ENCODE data around the gene CARD11.

Gene CARD11

DNA sequence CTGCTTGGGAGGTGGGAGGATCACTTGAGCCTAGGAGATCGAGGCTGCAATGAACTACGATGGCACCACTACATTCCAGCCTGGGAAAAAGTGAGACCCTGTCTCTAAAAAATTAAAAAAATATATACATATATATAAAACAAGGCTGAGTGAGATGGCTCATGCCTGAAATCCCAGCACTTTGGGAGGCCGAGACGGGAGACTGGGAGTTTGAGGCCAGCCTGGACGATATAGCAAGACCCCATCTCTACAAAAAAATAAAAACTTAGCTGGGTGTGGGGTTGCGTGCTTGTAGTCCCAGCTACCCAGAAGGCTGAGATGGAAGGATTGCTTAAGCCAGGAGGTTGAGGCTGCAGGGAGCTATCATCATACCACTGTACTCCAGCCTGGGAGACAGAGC, 87.6 kb downstream of the CARD11 start:
- DNase-seq: no peak
- in situ Hi-C loops (cut with HindIII; ENCODE audit: low pct_ligation_motif_present, low pct_unique_long_range_greater_than_20kb, low sequenced_read_pairs): no loop called here

DNA sequence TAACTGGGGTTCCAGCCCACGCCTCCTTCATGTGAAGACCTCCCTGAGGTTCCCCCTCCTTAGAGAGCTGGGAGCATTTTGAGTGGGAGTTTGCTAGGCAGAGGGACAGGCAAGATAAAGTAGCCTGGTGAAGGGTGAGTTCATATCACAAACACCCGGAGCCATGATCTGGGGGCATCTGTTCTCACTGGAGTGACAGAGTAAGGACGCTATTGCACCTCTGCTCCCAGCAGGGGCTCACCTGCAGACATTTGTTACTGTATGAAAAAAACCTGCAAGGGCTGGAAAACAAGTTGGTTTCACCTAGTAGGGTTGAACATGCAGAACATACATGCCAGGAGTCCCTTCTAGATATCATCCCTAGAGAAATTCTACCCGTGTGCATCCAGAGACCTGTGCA, 88.4 kb downstream of the CARD11 start:
- DNase-seq: no peak
- in situ Hi-C loops (cut with HindIII; ENCODE audit: low pct_ligation_motif_present, low pct_unique_long_range_greater_than_20kb, low sequenced_read_pairs): no loop called here

DNA sequence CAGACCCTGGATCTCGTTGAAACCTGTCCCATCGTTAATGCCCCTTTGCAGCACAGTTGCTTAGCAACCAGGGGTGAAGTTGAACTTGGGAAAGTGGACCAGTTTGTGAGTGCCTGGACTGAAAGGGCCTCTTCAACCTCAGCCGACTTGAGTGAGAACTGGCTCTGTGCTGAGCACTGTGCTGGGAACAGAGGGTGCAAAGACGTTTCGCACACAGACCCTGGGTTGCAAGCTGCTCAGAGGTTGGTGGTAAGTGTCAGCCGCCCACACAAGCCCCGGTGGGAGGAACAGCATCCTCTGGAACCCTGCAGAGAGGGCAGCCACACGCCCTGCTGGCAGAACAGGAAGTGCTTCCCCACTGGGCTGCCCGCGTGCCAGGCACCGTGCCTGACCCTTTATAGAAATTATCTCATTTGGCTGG, 89.2 kb downstream of the CARD11 start:
- no peak for DNase-seq
- in situ Hi-C loops (cut with HindIII; ENCODE audit: low pct_ligation_motif_present, low pct_unique_long_range_greater_than_20kb, low sequenced_read_pairs): no loop called here

DNA sequence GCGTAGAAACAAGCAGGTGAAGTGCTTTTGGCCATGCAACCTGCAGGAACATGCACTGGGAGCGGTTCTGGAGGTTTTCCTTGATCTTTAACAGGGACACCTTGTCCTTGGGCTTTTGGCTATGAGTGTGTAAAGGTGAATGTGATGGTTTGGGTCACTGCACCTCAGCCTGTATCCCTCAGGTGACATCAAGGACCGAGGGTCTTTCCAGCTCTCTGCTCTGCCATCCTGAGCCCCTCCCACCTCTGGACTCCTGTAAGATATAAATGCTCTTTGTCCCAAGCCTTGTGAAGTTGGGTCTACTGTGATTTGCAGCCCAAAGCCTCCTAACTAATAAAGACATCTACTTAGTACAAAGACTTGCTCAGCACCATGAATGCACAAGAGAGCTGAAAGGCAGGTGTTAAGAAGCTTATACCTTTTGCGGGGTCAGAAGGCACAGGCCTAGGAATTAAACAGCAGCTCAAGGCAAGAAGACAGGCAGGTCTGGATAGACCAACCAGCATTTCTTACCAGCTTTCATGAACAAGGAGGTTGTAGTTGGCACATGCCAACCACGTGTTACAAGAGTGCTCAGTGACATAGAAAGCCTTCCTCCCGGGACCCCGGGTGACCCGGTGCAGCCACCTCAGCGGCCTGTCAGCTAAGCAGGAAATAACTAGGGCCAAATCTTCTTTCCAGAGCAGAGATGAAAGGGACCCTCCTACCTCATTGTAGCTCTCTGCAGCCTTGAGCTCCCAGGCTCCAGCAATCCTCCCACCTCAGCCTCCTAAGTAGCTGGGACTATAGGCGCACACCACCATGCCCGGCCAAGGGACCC, 89.9 kb downstream of the CARD11 start:
- no peak for DNase-seq
- in situ Hi-C loops (cut with HindIII; ENCODE audit: low pct_ligation_motif_present, low pct_unique_long_range_greater_than_20kb, low sequenced_read_pairs): no loop called here

DNA sequence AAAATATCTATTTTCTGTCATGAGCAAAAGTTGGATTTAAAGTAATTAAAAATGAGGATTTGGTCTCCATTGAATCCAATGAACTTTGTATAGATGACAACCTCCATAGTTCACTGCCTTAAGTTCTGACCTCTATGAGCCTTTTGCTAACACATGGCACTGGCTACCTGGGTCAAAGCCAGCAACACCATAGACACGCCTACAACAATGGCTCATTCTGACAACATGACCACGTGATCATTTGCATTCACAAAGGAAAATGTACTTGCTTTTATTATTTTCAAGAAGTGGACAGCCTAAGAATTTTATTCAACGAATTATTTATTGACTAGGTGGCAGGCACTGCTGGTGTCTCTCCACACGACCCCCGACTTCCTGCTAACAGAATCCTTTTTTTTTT, 90.6 kb downstream of the CARD11 start:
- no peak for DNase-seq
- in situ Hi-C loops (cut with HindIII; ENCODE audit: low pct_ligation_motif_present, low pct_unique_long_range_greater_than_20kb, low sequenced_read_pairs): no loop called here

DNA sequence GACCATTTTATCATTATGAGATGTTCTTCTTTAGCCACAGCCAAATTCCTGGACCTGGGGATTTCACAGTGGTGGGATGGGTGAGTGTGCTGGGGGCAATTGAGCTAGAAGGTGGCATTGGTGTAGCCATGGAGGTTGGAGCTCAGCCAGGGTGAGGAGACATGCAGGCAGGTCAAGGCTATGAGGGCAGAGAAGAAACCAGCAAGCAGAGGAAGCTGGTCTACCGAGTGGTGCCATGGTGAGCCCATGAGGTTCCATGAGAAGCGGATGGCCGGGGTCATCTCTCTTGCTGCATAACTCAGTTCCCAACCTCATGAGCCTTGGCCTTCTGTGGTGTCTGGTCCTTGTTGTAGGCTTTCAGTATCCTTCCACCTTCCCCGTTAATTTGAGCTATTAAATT, 91.4 kb downstream of the CARD11 start:
- in situ Hi-C loops (cut with HindIII; ENCODE audit: low pct_ligation_motif_present, low pct_unique_long_range_greater_than_20kb, low sequenced_read_pairs): no loop called here

DNA sequence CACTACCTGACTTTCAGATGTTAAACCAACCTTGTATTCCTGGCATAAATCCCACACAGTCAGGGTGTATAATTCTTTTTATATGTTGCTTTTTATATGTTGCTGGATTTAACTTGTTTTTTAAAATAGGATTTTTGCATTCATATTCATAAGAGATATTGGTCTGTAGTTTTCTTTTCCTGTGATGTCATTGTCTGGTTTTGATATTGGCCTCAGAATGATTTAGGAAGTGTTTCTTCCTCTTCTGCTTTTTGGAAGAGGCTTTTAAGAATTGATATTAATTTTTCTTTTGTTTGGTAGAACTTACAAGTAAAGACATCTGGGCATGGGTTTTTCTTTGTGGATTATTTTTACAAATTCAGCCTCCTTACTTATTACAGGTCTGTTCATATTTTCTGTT, 93.1 kb downstream of the CARD11 start:
- DNase-seq: no peak
- in situ Hi-C loops (cut with HindIII; ENCODE audit: low pct_ligation_motif_present, low pct_unique_long_range_greater_than_20kb, low sequenced_read_pairs): no loop called here

More for the DNA sequence above, 91.4 kb downstream of the CARD11 start:
- DNase-seq: no peak

DNA sequence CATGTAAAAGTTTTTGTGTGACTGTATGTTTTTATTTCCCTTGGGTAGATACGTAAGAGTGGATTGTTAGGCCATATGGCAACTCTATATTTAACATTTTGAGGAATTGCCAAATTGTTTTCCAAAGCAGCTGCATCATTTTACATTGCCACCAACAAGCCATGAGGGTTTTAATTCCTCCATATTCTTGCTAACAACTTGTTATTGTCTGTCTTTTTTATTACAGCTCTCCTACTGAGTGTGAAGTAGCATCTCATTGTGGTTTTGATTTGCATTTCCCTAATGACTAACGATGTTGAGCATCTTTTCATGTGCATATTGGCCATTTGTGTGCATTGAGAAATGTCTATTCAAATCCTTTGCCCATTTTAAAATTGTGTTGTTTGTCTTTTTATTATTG, 94.9 kb downstream of the CARD11 start:
- no peak for DNase-seq
- in situ Hi-C loops (cut with HindIII; ENCODE audit: low pct_ligation_motif_present, low pct_unique_long_range_greater_than_20kb, low sequenced_read_pairs): no loop called here

DNA sequence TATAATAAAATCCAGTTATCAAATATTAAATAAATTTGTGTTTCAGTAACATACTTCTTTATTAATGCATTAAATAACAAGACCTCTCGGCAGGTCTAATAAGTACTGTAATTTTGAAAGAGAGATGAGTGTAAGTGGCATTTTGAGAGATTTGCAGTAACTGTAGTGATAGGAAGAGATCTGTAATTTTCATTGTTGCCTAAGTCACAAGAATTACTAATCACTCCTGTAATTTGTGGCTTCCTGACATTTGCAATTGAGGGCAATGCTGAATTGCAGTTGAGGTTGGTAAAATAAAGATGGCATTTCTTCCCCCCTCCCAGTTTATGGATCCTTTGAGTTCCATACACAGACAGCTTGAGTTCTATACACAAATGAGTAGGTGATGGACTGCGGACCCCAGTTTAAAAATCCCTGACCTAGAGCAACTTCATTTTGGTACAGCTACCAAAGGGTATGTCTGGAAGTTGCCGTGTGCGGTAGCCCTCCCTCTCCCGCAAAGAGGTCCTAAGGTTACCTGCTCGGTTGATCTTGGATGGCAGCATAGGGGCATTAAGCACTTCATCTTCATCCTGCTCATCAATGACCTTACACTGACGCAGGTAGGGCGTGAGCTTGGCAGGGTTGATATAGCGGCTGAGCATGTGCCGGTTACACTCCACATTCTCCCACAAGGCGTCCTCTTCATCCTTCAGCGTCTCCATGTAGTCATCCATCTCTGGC, 96.4 kb downstream of the CARD11 start:
- in situ Hi-C loops (cut with HindIII; ENCODE audit: low pct_ligation_motif_present, low pct_unique_long_range_greater_than_20kb, low sequenced_read_pairs): no loop called here
- no peak for DNase-seq

DNA sequence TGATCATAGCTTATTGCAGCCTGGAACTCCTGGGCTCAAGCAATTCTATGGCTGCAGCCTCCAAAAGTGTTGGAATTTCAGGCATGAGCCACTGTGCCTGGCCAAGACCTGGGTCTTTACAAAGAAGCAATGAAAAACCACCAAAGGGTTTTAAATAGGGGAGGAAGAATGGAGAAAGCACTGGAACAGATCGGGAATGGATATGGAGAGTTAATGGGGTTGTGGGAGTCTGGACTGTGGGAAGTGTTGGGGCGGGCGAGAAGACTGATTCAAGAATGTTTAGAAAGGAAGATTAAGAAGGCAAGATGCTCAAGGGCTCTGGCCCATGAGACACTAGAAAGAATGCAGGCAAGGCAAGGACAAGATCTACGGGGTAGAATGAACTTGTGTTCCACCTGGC, 98.5 kb downstream of the CARD11 start:
- DNase-seq: no peak
- in situ Hi-C loops (cut with HindIII; ENCODE audit: low pct_ligation_motif_present, low pct_unique_long_range_greater_than_20kb, low sequenced_read_pairs): no loop called here

DNA sequence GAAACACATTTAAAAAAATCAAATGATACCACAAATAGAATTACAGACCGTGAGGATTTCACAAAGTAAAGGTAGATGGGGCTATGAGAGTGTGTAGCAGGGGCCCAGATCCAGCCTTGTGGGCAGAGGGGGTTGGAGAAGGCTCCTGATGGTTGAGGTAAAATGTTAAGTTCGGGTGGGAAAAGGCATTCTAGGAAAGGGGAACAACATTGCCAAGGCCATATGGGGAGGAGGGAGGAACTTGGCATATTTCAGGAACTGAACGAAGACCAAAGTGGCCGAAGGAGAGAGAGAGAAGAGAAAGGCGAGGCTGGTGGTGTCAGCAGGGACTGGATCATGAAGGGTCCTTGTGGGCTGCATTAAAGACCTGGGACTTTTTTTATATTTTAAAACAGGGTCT, 98.9 kb downstream of the CARD11 start:
- in situ Hi-C loops (cut with HindIII; ENCODE audit: low pct_ligation_motif_present, low pct_unique_long_range_greater_than_20kb, low sequenced_read_pairs): no loop called here

DNA sequence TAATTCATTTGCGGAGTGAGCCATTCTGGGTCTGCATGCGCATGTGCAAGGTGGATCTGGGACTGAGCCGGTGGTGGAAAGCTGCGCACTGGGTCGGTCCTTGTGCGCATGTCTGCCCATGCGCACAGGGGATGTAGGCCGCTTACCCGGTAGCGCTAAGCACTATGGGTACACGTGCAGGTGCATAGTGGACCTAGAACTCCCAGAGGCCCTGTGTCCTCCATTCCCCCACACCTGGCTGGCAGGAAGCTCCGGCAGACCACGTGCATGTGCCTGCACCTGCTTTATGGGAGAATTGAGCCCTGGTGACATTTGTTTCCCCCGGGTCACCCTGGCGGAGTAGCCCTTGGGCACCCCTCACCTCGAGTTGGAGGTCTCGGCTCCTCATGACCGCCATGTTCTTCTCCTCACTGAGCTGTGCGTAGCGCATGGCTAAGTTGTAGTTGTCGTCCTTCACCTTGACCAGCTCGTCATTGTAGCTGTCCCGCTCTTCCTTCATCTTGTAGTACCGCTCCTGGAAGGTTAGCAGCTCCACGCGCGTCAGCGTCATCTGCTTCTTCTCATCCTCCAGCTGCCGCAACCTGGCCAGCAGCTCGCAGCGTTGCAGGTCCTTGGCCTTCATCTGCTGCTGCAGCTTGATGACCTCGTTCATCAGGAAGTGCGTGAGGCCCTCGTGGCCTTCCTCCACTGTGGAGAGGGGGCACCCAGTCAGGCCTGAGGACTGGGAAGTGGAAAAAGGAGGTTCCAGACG, 99.6 kb downstream of the CARD11 start:
- in situ Hi-C loops (cut with HindIII; ENCODE audit: low pct_ligation_motif_present, low pct_unique_long_range_greater_than_20kb, low sequenced_read_pairs): no loop called here
- no peak for DNase-seq

More for the DNA sequence above, 98.9 kb downstream of the CARD11 start:
- no peak for DNase-seq

DNA sequence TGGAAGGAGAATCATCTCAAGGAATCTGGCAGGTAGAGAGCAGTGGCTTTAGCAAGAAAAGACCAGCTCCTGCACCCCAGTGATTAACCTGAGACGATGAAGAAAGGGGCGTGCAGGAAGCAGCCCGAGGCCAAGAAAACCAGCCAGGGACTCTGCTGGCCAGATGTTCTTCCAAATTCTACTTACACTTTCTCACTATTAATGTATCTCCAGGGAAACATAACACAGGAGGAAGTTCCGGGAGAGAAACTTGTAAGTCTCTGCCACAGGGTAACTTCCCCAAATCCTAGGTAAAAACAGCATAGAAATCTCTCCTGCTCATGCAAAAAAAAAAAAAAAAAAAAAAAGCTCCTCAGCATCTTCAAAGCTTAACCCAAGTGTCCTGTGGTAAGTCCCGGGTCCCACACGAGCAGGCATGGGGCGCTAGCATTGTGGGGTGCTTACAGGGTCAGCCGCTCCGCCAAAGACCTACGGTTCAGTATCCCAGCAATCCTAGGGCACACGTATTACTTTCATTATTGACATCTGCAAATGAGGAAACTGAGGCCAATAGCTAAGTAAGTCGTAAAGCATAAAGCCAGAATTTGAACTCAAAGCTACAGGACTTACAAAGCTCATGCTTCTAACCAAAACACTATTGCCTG, 102.3 kb downstream of the CARD11 start:
- in situ Hi-C loops (cut with HindIII; ENCODE audit: low pct_ligation_motif_present, low pct_unique_long_range_greater_than_20kb, low sequenced_read_pairs): no loop called here
- DNase-seq: no peak

DNA sequence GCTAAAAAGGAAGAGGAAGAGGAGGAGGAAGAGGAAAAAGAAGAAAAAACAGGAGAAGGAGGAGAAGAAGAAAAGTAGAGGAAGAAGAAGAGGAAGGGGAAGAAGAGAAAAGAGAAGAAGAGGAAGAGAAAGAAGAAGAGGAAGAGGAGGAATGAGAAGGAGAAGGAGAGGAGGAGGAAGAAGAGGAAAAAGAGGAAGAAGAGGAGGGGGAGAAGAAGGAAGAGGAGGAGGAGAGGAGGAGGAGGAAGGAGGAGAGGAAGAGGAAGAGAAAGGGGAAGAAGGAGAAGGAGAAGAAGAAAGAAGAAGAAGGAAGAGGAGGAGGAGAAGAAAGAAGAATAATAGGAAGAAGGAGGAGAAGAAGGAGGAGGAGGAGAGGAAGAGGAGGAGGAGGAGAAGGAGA, 103.2 kb downstream of the CARD11 start:
- DNase-seq: no peak
- in situ Hi-C loops (cut with HindIII; ENCODE audit: low pct_ligation_motif_present, low pct_unique_long_range_greater_than_20kb, low sequenced_read_pairs): no loop called here

DNA sequence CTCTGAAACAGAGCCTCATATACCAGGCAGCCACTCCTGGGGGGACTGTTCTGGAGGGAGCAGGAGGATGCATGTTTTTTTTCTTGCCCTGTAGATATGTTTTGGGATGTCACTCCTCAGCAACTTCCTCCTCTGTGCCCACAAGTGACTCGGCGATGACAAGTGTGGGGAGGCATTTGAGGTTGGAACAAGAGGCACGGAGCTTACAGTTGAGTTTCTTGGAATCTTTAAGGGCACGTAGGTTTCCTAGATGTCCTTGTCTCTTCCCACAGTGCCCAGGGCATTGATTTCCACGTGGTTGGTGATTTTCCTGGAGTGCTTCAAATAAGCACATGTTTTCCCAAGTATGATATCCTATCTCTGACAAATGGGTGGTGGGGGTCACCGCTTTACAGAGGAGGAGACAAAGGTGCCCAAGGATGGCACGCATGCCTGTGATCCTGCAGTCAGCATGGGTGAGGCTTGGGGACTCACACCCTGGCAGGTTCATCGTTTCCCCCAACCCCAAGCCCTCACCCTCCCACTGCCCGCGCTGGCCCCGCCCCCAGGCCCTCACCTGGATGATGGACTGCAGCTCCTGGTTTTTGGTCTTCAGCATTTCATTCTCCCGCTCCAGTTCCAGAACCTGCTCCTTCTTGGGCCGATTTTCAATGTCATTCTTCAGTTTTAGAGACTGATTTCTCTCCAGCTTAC, 104.3 kb downstream of the CARD11 start:
- peak; percentile 29 for DNase-seq
- in situ Hi-C loops (cut with HindIII; ENCODE audit: low pct_ligation_motif_present, low pct_unique_long_range_greater_than_20kb, low sequenced_read_pairs): no loop called here

DNA sequence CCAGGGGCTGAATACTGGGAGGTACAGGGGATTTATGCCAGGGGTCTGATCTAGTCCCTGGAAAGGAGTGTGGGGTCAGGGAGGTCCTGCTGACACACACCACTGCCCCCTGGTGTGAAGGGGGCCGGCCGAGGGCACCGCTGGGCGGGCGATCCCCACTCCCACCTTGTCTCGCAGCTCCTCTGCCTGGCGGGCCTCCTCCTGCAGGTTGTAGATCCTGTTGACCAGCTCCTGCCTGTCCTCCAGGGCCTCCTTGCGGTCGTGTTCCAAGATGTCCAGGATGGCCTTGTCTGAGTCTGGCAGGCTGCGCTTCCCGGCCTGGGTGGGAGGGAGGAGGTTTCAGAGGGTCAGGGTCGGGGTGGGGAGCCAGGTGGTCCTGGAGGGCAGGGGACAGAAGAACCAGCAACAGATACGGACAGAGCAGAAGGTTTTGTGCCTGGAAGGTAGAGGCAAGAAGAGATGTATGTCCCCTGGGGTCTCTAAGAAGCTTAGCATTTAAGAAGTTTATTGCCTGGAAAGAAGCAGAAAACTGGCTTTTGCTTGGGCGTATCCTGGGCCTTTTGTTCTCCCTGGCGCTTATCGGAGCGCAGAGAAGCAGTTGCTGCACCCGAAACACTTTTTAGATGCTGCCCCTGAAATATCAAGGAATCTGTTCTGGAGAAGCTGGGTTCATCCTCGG, 105.0 kb downstream of the CARD11 start:
- in situ Hi-C loops (cut with HindIII; ENCODE audit: low pct_ligation_motif_present, low pct_unique_long_range_greater_than_20kb, low sequenced_read_pairs): no loop called here
- DNase-seq: no peak

DNA sequence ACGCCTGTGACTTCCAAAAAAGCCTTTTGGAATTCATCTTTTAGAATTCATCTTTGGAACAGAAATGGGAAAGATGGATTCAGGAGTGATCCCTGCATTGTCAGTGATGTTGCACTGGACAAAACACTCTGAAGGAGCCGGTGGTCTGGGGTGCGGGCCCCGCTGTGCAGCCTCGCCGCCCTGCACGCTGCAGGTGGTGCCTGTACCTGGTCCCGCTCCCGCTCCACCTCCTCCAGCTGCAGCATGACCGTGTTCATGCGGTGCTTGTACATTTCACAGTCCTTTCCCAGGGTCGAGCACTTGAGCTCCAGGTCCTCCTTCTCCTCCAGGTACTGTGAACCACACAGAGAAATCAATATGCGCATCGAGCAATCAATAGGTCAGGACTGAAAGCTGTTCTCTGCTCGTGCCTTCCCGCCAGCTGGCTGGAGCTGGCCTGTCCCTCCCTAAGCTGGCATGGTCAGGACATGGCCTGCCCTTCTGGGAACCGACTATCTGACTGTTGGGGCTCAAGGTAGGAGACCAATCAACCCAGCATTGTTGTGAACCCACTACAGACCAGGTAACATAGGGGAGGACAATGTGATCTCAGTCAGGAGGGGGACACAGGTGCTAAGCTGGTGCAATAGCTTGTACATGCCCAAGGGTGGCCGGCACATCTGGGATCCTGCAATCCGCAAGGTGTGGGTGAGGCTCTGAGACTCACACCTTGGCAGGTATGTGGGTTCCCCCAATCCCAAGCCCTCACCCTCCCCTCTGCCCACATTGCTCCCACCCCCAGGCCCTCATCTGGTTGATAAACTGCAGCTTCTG, 105.8 kb downstream of the CARD11 start:
- in situ Hi-C loops (cut with HindIII; ENCODE audit: low pct_ligation_motif_present, low pct_unique_long_range_greater_than_20kb, low sequenced_read_pairs): no loop called here
- no peak for DNase-seq
